ENCODE data around the gene NPC2.
"Not testable (repeated sequence)": the region's sequence is repeated elsewhere in the genome, so short reads cannot be mapped to it uniquely, and the experiment has no call there.

Gene NPC2

GRCh38 chr14:74464785-74465184 is 28.3 kb downstream of the NPC2 start:
- DNase-seq: no peak

GRCh38 chr14:74463697-74464096 is 29.4 kb downstream of the NPC2 start:
- no peak for DNase-seq

- no peak for DNase-seq
Measured at GRCh38 chr14:74462993-74463392, 30.1 kb downstream of the NPC2 start.

GRCh38 chr14:74459976-74460375 is 33.1 kb downstream of the NPC2 start:
- DNase-seq: no peak

- DNase-seq: no peak
Measured at GRCh38 chr14:74459289-74459946, 33.7 kb downstream of the NPC2 start.

GRCh38 chr14:74457565-74457895 is 35.6 kb downstream of the NPC2 start:
- no peak for DNase-seq

GRCh38 chr14:74456684-74457564 is 36.2 kb downstream of the NPC2 start:
- DNase-seq: no peak

GRCh38 chr14:74454397-74454796 is 38.7 kb downstream of the NPC2 start:
- not testable (repeated sequence) for DNase-seq

GRCh38 chr14:74444866-74445265 is 48.2 kb downstream of the NPC2 start:
- DNase-seq: no peak

GRCh38 chr14:74442757-74443156 is 50.3 kb downstream of the NPC2 start:
- DNase-seq: no peak

- DNase-seq: no peak
Measured at GRCh38 chr14:74441113-74441512, 52.0 kb downstream of the NPC2 start.

- DNase-seq: no peak
Measured at GRCh38 chr14:74438351-74438915, 54.7 kb downstream of the NPC2 start.

GRCh38 chr14:74437496-74438053 is 55.5 kb downstream of the NPC2 start:
- DNase-seq: no peak

- DNase-seq: no peak
Measured at GRCh38 chr14:74434294-74434693, 58.8 kb downstream of the NPC2 start.

- DNase-seq: no peak
Measured at GRCh38 chr14:74429991-74430390, 63.1 kb downstream of the NPC2 start.

Measured in T-helper 9 cell (primary cell).